Endothelial cell (in vitro differentiated cells): ENCODE measurements around the gene TNS2. TPM values are rescaled to one million over a fixed set of nuclear protein-coding genes. Genes with fewer than 3 reads are reported as not detected.

Experiments
- DNase-seq: peaks from one replicate; pipeline ENCODE4 v3.0.0; 2021; ENCODE audit warnings: low spot score
- H3K27ac Mint-ChIP-seq: one replicate; pipeline ENCODE4 v1.8.0; 2021; ENCODE audit warnings: mixed read lengths, inconsistent platforms; ENCODE audit not compliant: unreplicated experiment
- H3K27me3 Mint-ChIP-seq: one replicate; pipeline ENCODE4 v1.8.0; 2021; ENCODE audit warnings: mild to moderate bottlenecking, moderate library complexity, mixed read lengths, inconsistent platforms; ENCODE audit not compliant: unreplicated experiment
- H3K36me3 Mint-ChIP-seq: one replicate; pipeline ENCODE4 v1.8.0; 2021; ENCODE audit warnings: mild to moderate bottlenecking, low read depth, mixed read lengths, inconsistent platforms; ENCODE audit not compliant: unreplicated experiment
- H3K4me1 Mint-ChIP-seq: one replicate; pipeline ENCODE4 v1.8.0; 2021; ENCODE audit warnings: mild to moderate bottlenecking, mixed read lengths, inconsistent platforms; ENCODE audit not compliant: unreplicated experiment
- H3K4me3 Mint-ChIP-seq: one replicate; pipeline ENCODE4 v1.8.0; 2021; ENCODE audit warnings: mild to moderate bottlenecking, mixed read lengths, inconsistent platforms; ENCODE audit not compliant: unreplicated experiment
- H3K9me3 Mint-ChIP-seq: one replicate; pipeline ENCODE4 v1.8.0; 2021; ENCODE audit warnings: mixed read lengths, inconsistent platforms; ENCODE audit not compliant: unreplicated experiment
- CTCF ChIP-seq: fragments of 200-600 bp; sonication (generic); IDR thresholded peaks from one replicate; pipeline ENCODE4 v1.5.0; 2021; ENCODE audit warnings: antibody characterized with exemption; ENCODE audit not compliant: unreplicated experiment
- total RNA-seq: library from RNA; stranded (reverse); fragmentation: NEBNext Ultra II Directional; extraction: Animal tissue kit (Norgen Biotek cat#: 25700); gene quantifications from one replicate; pipeline ENCODE4 v1.2.1, GENCODE V29; 2021; ENCODE audit not compliant: unreplicated experiment

Gene TNS2
- total RNA-seq, 1 donor from 2014 or later, result 112 TPM

- Mint-ChIP-seq H3K4me1 (peaks cover 53% of the 10 kb centered on the region), H3K9me3 (no peaks in the 10 kb centered on the region), H3K27ac (peak overlapping the region; percentile 28), H3K36me3 (no peaks in the 10 kb centered on the region), H3K4me3 (peak overlapping the region; percentile 85), H3K27me3 (peaks cover 17% of the 10 kb centered on the region)
- TF ChIP-seq CTCF, result peak; percentile 92
- peak; percentile 85 for DNase-seq
Observed at GRCh38 chr12:53099071-53099882, 49.4 kb downstream of the TNS2 start.

GRCh38 chr12:53100466-53101151 is 50.7 kb downstream of the TNS2 start:
- Mint-ChIP-seq H3K4me1 (peaks cover 58% of the 10 kb centered on the region), H3K9me3 (no peaks in the 10 kb centered on the region), H3K4me3 (no peak overlapping the region), H3K27ac (no peak overlapping the region), H3K36me3 (no peaks in the 10 kb centered on the region), H3K27me3 (peaks cover 15% of the 10 kb centered on the region)
- no peak for DNase-seq
- no peak for TF ChIP-seq CTCF

- Mint-ChIP-seq H3K9me3 (no peaks in the 10 kb centered on the region), H3K27me3 (peaks cover 15% of the 10 kb centered on the region), H3K4me3 (peak overlapping the region; percentile 68), H3K27ac (no peak overlapping the region), H3K36me3 (no peaks in the 10 kb centered on the region), H3K4me1 (peaks cover 54% of the 10 kb centered on the region)
- TF ChIP-seq CTCF, result no peak
- no peak for DNase-seq
Observed at GRCh38 chr12:53101266-53101665, 51.4 kb downstream of the TNS2 start.

- no peak for DNase-seq
- H3K27me3 Mint-ChIP-seq, result peaks cover 10% of the 10 kb centered on the region
- H3K27ac Mint-ChIP-seq, result peak overlapping the region; percentile 80
- peaks cover 47% of the 10 kb centered on the region for H3K4me1 Mint-ChIP-seq
- no peak overlapping the region for H3K4me3 Mint-ChIP-seq
- TF ChIP-seq CTCF, result no peak
- no peaks in the 10 kb centered on the region for H3K36me3 Mint-ChIP-seq
- H3K9me3 Mint-ChIP-seq, result no peaks in the 10 kb centered on the region
Observed at GRCh38 chr12:53101931-53102781, 52.3 kb downstream of the TNS2 start.
